HepG2 (cell line): ENCODE results near the gene SNRNP35. TPM values are rescaled to one million over a fixed set of nuclear protein-coding genes. Genes with fewer than 3 reads are reported as not detected.

Experiments used
- CBX2 ChIP-seq, 2 experiments: fragments of 200-600 bp in 1 of 2; sonication (generic); formaldehyde crosslinking in 1 of 2; IDR thresholded peaks; 2 replicates each; pipeline versions ENCODE4 v1.7.0 to v1.8.1; 2018 to 2022; ENCODE audit warnings: low read depth in 2 of 2, low read length in 1 of 2, mild to moderate bottlenecking in 1 of 2, missing genetic modification reagents in 1 of 2
- CC2D1A ChIP-seq: sonication (generic); formaldehyde crosslinking; IDR thresholded peaks from 2 replicates; pipeline ENCODE4 v1.8.1; 2023; ENCODE audit warnings: mild to moderate bottlenecking, missing genetic modification reagents
- CSRNP1 ChIP-seq: sonication (generic); formaldehyde crosslinking; IDR thresholded peaks from 2 replicates; pipeline ENCODE4 v1.8.1; 2023; ENCODE audit warnings: mild to moderate bottlenecking, missing genetic modification reagents
- DPF2 ChIP-seq: sonication (generic); formaldehyde crosslinking; IDR thresholded peaks from 2 replicates; pipeline ENCODE4 v1.4.0; 2020; ENCODE audit warnings: mild to moderate bottlenecking, low read depth, missing genetic modification reagents, borderline replicate concordance
- EP300 ChIP-seq, 3 experiments: sonication (generic) in 1 of 3; formaldehyde crosslinking in 1 of 3; IDR thresholded peaks; 2 replicates each; pipeline versions ENCODE4 v1.5.1 to v1.6.1; 2011 to 2020; ENCODE audit warnings: low read depth in 2 of 3, low read length in 2 of 3, borderline replicate concordance in 1 of 3, improper control_type of control experiment in 1 of 3, mild to moderate bottlenecking in 1 of 3, missing genetic modification reagents in 1 of 3, moderate library complexity in 1 of 3
- ERF ChIP-seq: IDR thresholded peaks from 2 replicates; pipeline ENCODE4 v1.6.1; 2018; ENCODE audit warnings: missing biosample characterization, missing genetic modification reagents
- FIP1L1 ChIP-seq: fragments of 200-400 bp; formaldehyde crosslinking; IDR thresholded peaks from 2 replicates; pipeline ENCODE4 v1.6.1; 2018; ENCODE audit warnings: low read depth, mild to moderate bottlenecking, low read length, moderate library complexity, borderline replicate concordance; ENCODE audit not compliant: insufficient read depth
- FOXM1 ChIP-seq: sonication (generic); formaldehyde crosslinking; IDR thresholded peaks from 2 replicates; pipeline ENCODE4 v1.5.0; 2020; ENCODE audit warnings: missing genetic modification reagents
- HOXA3 ChIP-seq: sonication (generic); formaldehyde crosslinking; IDR thresholded peaks from 2 replicates; pipeline ENCODE4 v1.5.0; 2020; ENCODE audit warnings: missing genetic modification reagents
- MXD4 ChIP-seq: IDR thresholded peaks from 2 replicates; pipeline ENCODE4 v1.6.1; 2016; ENCODE audit warnings: mild to moderate bottlenecking, missing biosample characterization, missing genetic modification reagents
- SP4 ChIP-seq: sonication (generic); formaldehyde crosslinking; IDR thresholded peaks from 2 replicates; pipeline ENCODE4 v1.8.1; 2023; ENCODE audit warnings: mild to moderate bottlenecking, missing genetic modification reagents
- SP5 ChIP-seq: IDR thresholded peaks from 2 replicates; pipeline ENCODE4 v1.6.1; 2016; ENCODE audit warnings: low read depth, borderline replicate concordance
- WIZ ChIP-seq: sonication (generic); formaldehyde crosslinking; IDR thresholded peaks from 2 replicates; pipeline ENCODE4 v1.5.1; 2020; ENCODE audit warnings: mild to moderate bottlenecking, missing genetic modification reagents
- ZEB1 ChIP-seq: IDR thresholded peaks from 2 replicates; pipeline ENCODE4 v1.6.1; 2012; ENCODE audit warnings: mild to moderate bottlenecking, low read depth, inconsistent platforms; ENCODE audit not compliant: insufficient replicate concordance
- ZFP37 ChIP-seq: sonication (generic); formaldehyde crosslinking; IDR thresholded peaks from 2 replicates; pipeline ENCODE4 v1.4.0; 2020; ENCODE audit warnings: missing genetic modification reagents, borderline replicate concordance
- ZNF225 ChIP-seq: sonication (generic); formaldehyde crosslinking; IDR thresholded peaks from 2 replicates; pipeline ENCODE4 v1.4.0; 2020; ENCODE audit warnings: mild to moderate bottlenecking, missing genetic modification reagents
- ZNF24 ChIP-seq: fragments of 450-650 bp; IDR thresholded peaks from 2 replicates; pipeline ENCODE4 v1.6.1; 2017; ENCODE audit warnings: antibody characterized with exemption, mild to moderate bottlenecking
- ZNF33B ChIP-seq: sonication (generic); formaldehyde crosslinking; IDR thresholded peaks from 2 replicates; pipeline ENCODE4 v1.5.1; 2020; ENCODE audit warnings: mild to moderate bottlenecking, missing genetic modification reagents
- ZNF546 ChIP-seq: sonication (generic); formaldehyde crosslinking; conservative IDR thresholded peaks from 2 replicates; pipeline ENCODE4 v1.8.1; 2023; ENCODE audit warnings: mild to moderate bottlenecking, missing genetic modification reagents
- ZNF598 ChIP-seq: sonication (generic); formaldehyde crosslinking; IDR thresholded peaks from 2 replicates; pipeline ENCODE4 v1.5.1; 2020; ENCODE audit warnings: mild to moderate bottlenecking, missing genetic modification reagents, borderline replicate concordance
- ZNF687 ChIP-seq: sonication (generic); formaldehyde crosslinking; IDR thresholded peaks from 2 replicates; pipeline ENCODE4 v1.5.1; 2020; ENCODE audit warnings: mild to moderate bottlenecking, missing genetic modification reagents, moderate library complexity
- ZNF772 ChIP-seq: sonication (generic); formaldehyde crosslinking; IDR thresholded peaks from 2 replicates; pipeline ENCODE4 v1.5.0; 2020; ENCODE audit warnings: mild to moderate bottlenecking, missing genetic modification reagents
- ZSCAN5A ChIP-seq: sonication (generic); formaldehyde crosslinking; IDR thresholded peaks from 2 replicates; pipeline ENCODE4 v1.8.0; 2022; ENCODE audit warnings: mild to moderate bottlenecking, missing genetic modification reagents, borderline replicate concordance
- polyA plus RNA-seq, 8 experiments: library from polyadenylated mRNA; depleted of rRNA in 3 of 8; stranded (reverse) in 7 of 8; unstranded in 1 of 8; fragments of >200 nt; fragmentation: Illumina TruSeq in 4 of 8; extraction: Trizol in 4 of 8; gene quantifications; 2 replicates each; pipeline versions ENCODE4 v1.2.1 to v1.2.3, GENCODE V29; 2011 to 2016; ENCODE audit warnings: low read depth in 4 of 8, missing spikeins in 1 of 8, mixed read lengths in 1 of 8; ENCODE audit not compliant: insufficient read depth in 1 of 8
- total RNA-seq, 5 experiments: library from RNA; depleted of rRNA; stranded (reverse); fragments of >200 nt; fragmentation: Illumina TruSeq; extraction: Trizol; gene quantifications; 2 replicates each; pipeline ENCODE4 v1.2.3, GENCODE V29; 2016; ENCODE audit warnings: low read depth in 1 of 5

The SNRNP35 gene
- total and polyA plus RNA-seq, 2 of the 13 experiments (the other 11 are each of a cell fraction or from before 2014, with no cell fraction given), result 11.3 to 22.6 TPM

- TF ChIP-seq ZNF598 (CRISPR knock-in tag) (no peak), MXD4 (CRISPR knock-in tag) (no peak), CSRNP1 (no peak), ZSCAN5A (CRISPR knock-in tag) (no peak), FOXM1 (no peak), ZNF546 (no peak), ZNF24 (no peak), CBX2 (IDR thresholded peaks at IDR 0.05; ENCODE audit: low read depth, low read length) (no peak), CBX2 (CRISPR knock-in tag; IDR thresholded peaks at IDR 0.05; ENCODE audit: low read depth) (no peak), WIZ (CRISPR knock-in tag) (no peak), SP5 (CRISPR knock-in tag) (no peak), ZNF225 (CRISPR knock-in tag) (no peak), ZNF687 (peak; percentile 26; the same call in 1 of the 2 replicates), ERF (CRISPR knock-in tag) (no peak), ZEB1 (no peak), EP300 (IDR thresholded peaks at IDR 0.05; ENCODE audit: low read depth in 2 of 2, low read length in 2 of 2) (peak in 1 of 2 experiments; percentile 26; a peak in 1 of 4 replicates), EP300 (CRISPR knock-in tag; IDR thresholded peaks at IDR 0.05; ENCODE audit: borderline replicate concordance) (no peak), ZFP37 (no peak), ZNF33B (CRISPR knock-in tag) (no peak), FIP1L1 (no peak), HOXA3 (CRISPR knock-in tag) (peak; percentile 39; the same call in 1 of the 2 replicates), DPF2 (CRISPR knock-in tag) (no peak), CC2D1A (CRISPR knock-in tag) (no peak), SP4 (CRISPR knock-in tag) (0 out of 2 replicates have a peak, but pooled peaks have one; percentile 33), ZNF772 (CRISPR knock-in tag) (0 out of 2 replicates have a peak, but pooled peaks have one; percentile 20)
Observed at GRCh38 chr12:123471374-123472068, 13.6 kb downstream of the SNRNP35 start (continued).
